HG03060 (cell line): ENCODE measurements around the gene SNRK.
"Not testable (repeated sequence)": the region's sequence is repeated elsewhere in the genome, so short reads cannot be mapped to it uniquely, and the experiment has no call there.

Experiments used
- ATAC-seq: cut with Tn5 transposase; IDR thresholded peaks from one replicate; pipeline ENCODE4 v1.9.1; 2021; ENCODE audit warnings: low read depth, moderate number of reproducible peaks; ENCODE audit not compliant: unreplicated experiment

SNRK gene

GRCh38 chr3:43345246-43345645 is 58.9 kb downstream of the SNRK start:
- ATAC-seq: no peak

- no peak for ATAC-seq
Observed at GRCh38 chr3:43345877-43346276, 59.5 kb downstream of the SNRK start.

DNA sequence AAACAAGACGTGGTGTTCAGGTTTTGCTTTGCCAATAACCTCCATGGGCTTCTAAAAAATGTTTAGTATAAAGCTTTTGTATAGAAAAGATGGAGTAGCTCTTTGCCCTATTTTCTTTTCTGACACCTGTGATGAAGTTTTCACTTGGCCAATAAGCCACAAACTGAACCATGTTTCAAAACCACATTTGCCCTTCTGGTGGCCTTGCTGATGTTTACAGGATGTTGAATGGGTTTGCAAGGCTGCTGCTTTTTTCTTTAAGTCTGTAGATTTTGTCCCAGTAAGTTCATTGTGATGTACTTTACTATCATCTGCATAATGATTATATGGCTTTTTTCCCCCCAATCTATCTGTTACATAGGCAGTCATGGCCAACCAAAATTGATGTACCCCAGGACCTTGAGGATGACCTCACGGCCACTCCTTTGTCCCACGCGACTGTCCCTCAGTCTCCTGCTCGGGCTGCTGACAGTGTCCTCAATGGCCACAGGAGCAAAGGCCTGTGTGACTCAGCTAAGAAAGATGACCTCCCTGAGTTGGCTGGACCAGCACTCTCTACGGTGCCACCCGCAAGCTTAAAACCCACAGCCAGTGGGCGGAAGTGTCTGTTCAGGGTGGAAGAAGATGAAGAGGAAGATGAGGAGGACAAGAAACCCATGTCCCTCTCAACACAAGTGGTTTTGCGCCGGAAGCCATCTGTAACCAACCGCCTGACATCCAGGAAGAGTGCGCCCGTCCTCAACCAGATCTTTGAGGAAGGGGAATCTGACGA is 60.8 kb downstream of the SNRK start:
- ATAC-seq: no peak

GRCh38 chr3:43347774-43348173 is 61.4 kb downstream of the SNRK start:
- ATAC-seq: no peak

GRCh38 chr3:43348350-43348749 is 62.0 kb downstream of the SNRK start:
- ATAC-seq: no peak

GRCh38 chr3:43348852-43349574 is 62.7 kb downstream of the SNRK start:
- ATAC-seq: no peak

DNA sequence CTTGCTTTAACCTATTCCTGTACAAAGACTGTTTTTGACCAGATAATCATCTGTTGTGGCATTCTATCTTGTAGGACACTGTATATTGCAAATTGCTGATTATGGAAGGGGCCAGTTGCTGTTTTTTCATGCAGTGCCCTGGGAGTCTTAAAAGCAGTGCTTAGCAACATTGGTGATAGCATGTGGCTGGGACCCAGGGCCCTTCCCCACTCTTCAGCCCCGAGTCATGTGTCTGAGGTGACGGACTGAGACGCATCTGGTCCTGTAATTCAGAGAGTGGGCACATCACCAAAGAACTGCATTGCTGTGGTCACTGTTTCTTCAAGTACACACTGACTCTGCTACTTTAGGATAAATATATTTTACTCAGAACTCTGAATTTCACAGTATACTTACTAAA is 63.4 kb downstream of the SNRK start:
- ATAC-seq: no peak

GRCh38 chr3:43353393-43353792 is 67.1 kb downstream of the SNRK start:
- ATAC-seq: no peak

GRCh38 chr3:43353923-43354670 is 67.8 kb downstream of the SNRK start:
- ATAC-seq: no peak

DNA sequence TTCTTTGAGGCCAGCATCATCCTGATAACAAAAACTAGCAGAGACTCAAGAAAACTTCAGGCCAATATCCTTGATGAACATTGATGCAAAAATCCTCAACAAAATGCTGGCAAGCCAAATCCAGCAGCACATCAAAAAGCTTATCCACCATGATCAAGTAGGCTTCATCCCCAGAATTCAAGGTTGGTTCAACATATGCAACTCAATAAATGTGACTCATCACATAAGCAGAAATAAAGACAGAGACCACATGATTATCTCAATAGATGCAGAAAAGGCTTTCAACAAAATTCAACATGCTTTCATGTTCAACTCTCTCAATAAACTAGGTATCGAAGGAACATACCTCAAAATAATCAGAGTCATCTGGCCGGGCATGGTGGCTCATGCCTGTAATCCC is 69.7 kb downstream of the SNRK start:
- ATAC-seq: not testable (repeated sequence)

- no peak for ATAC-seq
Observed at GRCh38 chr3:43361077-43361476, 74.7 kb downstream of the SNRK start.

- no peak for ATAC-seq
Observed at GRCh38 chr3:43362183-43362582, 75.8 kb downstream of the SNRK start.

DNA sequence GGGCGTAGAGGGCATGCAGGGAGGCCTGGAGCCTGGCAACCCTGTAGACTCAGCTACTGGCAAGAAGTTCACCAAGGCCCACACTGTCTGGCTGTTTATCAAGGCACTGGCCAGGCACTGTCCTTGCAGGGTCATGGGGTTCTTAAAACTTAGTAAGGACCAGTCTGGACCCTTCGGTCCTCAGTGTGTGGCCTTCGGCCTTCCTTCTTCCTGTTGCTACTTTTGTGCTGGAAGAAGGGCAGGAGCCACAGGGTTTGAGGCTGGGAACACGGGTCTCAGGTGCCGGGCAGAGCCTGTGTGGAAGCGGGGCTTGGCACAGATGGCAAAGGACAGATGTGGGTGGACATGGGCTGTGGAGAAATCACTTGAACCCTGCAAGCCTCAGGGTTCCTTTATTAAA is 76.6 kb downstream of the SNRK start:
- ATAC-seq: no peak

DNA sequence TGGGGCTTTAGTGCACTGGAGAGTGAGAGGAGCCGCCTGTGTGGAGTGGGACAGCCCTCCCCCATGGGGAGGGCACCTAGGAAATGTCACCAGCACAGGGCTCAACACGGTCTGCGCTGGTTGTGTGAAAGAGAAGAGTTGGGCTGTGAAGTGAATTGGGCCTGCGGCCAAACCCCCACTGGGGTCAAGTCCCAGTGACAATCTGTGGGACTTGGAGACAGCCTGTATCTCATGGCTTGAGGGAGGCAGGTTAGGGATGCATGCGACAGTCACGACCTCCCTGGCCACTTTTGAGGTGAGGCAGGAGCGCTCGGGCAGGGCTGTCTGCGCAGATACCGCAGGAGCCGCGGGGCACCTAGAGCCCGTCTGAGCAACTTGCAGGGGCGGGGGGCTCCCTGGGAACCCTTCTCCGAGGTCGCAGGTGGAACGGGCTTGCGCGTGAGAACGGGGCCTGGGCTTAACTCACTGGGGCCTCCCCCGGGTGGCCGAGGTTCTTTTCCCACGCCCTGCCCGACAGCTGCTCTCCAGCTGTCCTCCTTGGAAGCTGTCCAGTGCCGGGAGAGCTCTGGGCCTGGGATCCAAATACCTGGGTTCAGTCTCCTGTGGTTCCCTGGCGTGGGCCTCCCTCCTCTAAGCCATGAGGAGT is 77.4 kb downstream of the SNRK start:
- ATAC-seq: no peak

DNA sequence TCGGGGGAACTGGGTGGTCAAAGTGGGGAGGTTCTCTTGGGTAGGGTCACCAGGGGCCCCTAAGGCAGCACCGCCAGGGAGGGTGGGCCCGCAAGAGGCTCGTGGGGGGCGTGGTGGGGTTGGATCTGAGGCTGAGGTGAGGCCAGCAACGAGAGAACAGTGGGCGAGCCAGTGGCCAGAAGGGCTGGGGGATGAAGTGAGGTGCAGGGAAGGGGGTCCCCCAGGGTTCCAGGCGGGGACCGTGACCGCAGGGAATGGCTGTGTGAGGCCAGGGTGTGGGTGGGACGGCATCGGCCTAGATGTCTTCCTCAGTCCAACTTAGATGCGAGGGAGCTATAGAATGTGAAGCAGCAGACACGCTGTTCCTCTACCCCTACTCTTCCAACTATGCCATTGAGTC is 78.2 kb downstream of the SNRK start:
- no peak for ATAC-seq

DNA sequence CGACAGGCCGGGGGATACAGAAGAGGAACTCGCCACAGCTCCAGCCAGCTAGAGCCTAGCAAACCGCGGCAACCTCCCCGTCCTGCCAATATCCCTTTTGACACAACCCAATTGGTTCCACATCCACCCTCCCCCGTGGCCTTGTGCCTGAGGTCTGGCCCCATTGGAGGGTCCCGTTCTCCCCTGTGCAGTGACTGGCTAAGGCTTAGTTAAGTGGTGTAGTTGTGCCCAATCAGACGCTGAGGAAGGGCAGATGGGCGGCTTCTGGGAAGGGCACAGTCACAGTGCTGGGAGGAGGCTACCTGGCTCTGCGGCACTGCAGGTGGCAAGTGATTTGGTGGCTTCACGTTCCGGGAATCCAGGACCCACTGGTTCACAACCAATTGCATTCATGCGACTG is 78.6 kb downstream of the SNRK start:
- ATAC-seq: no peak

- ATAC-seq: no peak
Observed at GRCh38 chr3:43365601-43366305, 79.4 kb downstream of the SNRK start.

- ATAC-seq: no peak
Observed at GRCh38 chr3:43366481-43366880, 80.1 kb downstream of the SNRK start.

DNA sequence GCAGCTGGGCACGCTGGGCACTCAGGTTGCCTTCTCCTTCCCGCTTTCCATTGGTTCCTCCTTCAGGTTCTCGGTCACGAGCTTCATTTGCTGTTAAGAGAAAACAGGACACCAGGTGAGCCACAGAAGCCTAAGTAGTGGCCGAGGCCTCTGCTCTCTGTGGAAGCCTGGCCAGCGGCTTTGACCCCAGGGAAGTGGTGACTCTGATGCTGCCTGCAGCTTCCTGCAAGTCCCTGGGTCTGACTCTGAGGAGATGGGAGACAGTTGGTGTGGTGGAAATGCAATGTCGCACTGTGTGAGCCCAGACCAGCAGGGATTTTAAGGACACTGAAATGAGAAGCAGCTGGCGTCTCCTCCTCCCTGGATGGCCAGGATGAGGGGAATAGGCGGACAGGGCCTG is 80.5 kb downstream of the SNRK start:
- no peak for ATAC-seq
